ENCODE data around the gene ADGRD2. TPM values are rescaled to one million over a fixed set of nuclear protein-coding genes. Genes with fewer than 3 reads are reported as not detected.

The ADGRD2 gene
- total RNA-seq, 2 experiments from 2014 or later: not detected

GRCh38 chr9:124470306-124470705, 20.1 kb downstream of the ADGRD2 start:
- Mint-ChIP-seq H3K4me3 (no peak overlapping the region), H3K27me3 (no peaks in the 10 kb centered on the region), H3K9me3 (no peaks in the 10 kb centered on the region), H3K27ac (no peak overlapping the region), H3K4me1 (no peaks in the 10 kb centered on the region), H3K36me3 (ENCODE audit: low read depth) (no peaks in the 10 kb centered on the region)
- no peak for DNase-seq
- CTCF ChIA-PET: no interaction called here
- POLR2A ChIA-PET: no interaction called here

GRCh38 chr9:124470726-124471125, 20.5 kb downstream of the ADGRD2 start:
- POLR2A ChIA-PET: no interaction called here
- no peak overlapping the region for H3K4me3 Mint-ChIP-seq
- CTCF ChIA-PET: no interaction called here
- H3K27me3 Mint-ChIP-seq: no peaks in the 10 kb centered on the region
- H3K4me1 Mint-ChIP-seq: no peaks in the 10 kb centered on the region
- H3K9me3 Mint-ChIP-seq: no peaks in the 10 kb centered on the region
- no peak overlapping the region for H3K27ac Mint-ChIP-seq
- no peaks in the 10 kb centered on the region for H3K36me3 Mint-ChIP-seq (ENCODE audit: low read depth)
- no peak for DNase-seq

- no peak for DNase-seq
- ChIA-PET CTCF (no interaction called here), POLR2A (no interaction called here)
- Mint-ChIP-seq H3K9me3 (no peaks in the 10 kb centered on the region), H3K4me1 (no peaks in the 10 kb centered on the region), H3K4me3 (no peak overlapping the region), H3K27ac (no peak overlapping the region), H3K27me3 (no peaks in the 10 kb centered on the region), H3K36me3 (ENCODE audit: low read depth) (no peaks in the 10 kb centered on the region)
These were observed 21.5 kb downstream of the ADGRD2 start for GRCh38 chr9:124471761-124472160.

GRCh38 chr9:124472770-124473169, 22.5 kb downstream of the ADGRD2 start:
- no peak overlapping the region for H3K27ac Mint-ChIP-seq
- H3K4me1 Mint-ChIP-seq: no peaks in the 10 kb centered on the region
- no peaks in the 10 kb centered on the region for H3K27me3 Mint-ChIP-seq
- no peak overlapping the region for H3K4me3 Mint-ChIP-seq
- no peak for DNase-seq
- POLR2A ChIA-PET: no interaction called here
- no peaks in the 10 kb centered on the region for H3K9me3 Mint-ChIP-seq
- CTCF ChIA-PET: no interaction called here
- no peaks in the 10 kb centered on the region for H3K36me3 Mint-ChIP-seq (ENCODE audit: low read depth)

GRCh38 chr9:124473310-124473709, 23.1 kb downstream of the ADGRD2 start:
- Mint-ChIP-seq H3K36me3 (ENCODE audit: low read depth) (no peaks in the 10 kb centered on the region), H3K27me3 (peaks cover under 1% of the 10 kb centered on the region), H3K9me3 (no peaks in the 10 kb centered on the region), H3K4me3 (no peak overlapping the region), H3K4me1 (no peaks in the 10 kb centered on the region), H3K27ac (no peak overlapping the region)
- CTCF ChIA-PET: no interaction called here
- DNase-seq: no peak
- POLR2A ChIA-PET: no interaction called here

GRCh38 chr9:124474151-124474550, 23.9 kb downstream of the ADGRD2 start:
- no peak overlapping the region for H3K4me3 Mint-ChIP-seq
- H3K4me1 Mint-ChIP-seq: no peaks in the 10 kb centered on the region
- H3K27me3 Mint-ChIP-seq: peaks cover 5% of the 10 kb centered on the region
- ChIA-PET POLR2A (no interaction called here), CTCF (no interaction called here)
- H3K27ac Mint-ChIP-seq: no peak overlapping the region
- H3K36me3 Mint-ChIP-seq (ENCODE audit: low read depth): no peaks in the 10 kb centered on the region
- no peak for DNase-seq
- no peaks in the 10 kb centered on the region for H3K9me3 Mint-ChIP-seq

- ChIA-PET CTCF (no interaction called here), POLR2A (no interaction called here)
- H3K4me1 Mint-ChIP-seq: no peaks in the 10 kb centered on the region
- H3K27ac Mint-ChIP-seq: no peak overlapping the region
- no peak for DNase-seq
- no peaks in the 10 kb centered on the region for H3K36me3 Mint-ChIP-seq (ENCODE audit: low read depth)
- H3K4me3 Mint-ChIP-seq: no peak overlapping the region
- no peaks in the 10 kb centered on the region for H3K9me3 Mint-ChIP-seq
- peaks cover 5% of the 10 kb centered on the region for H3K27me3 Mint-ChIP-seq
These were observed 25.1 kb downstream of the ADGRD2 start for GRCh38 chr9:124475158-124475867.

GRCh38 chr9:124475868-124476690, 25.8 kb downstream of the ADGRD2 start:
- no peak for DNase-seq
- H3K9me3 Mint-ChIP-seq: no peaks in the 10 kb centered on the region

GRCh38 chr9:124477211-124477647, 27.0 kb downstream of the ADGRD2 start:
- Mint-ChIP-seq H3K9me3 (no peaks in the 10 kb centered on the region), H3K4me1 (no peaks in the 10 kb centered on the region), H3K27me3 (peaks cover 5% of the 10 kb centered on the region), H3K36me3 (ENCODE audit: low read depth) (no peaks in the 10 kb centered on the region), H3K27ac (no peak overlapping the region), H3K4me3 (no peak overlapping the region)
- POLR2A ChIA-PET: no interaction called here
- CTCF ChIA-PET: no interaction called here
- DNase-seq: no peak

More at GRCh38 chr9:124475868-124476690, 25.8 kb downstream of the ADGRD2 start:
- no peaks in the 10 kb centered on the region for H3K36me3 Mint-ChIP-seq (ENCODE audit: low read depth)
- H3K4me3 Mint-ChIP-seq: no peak overlapping the region
- no peaks in the 10 kb centered on the region for H3K4me1 Mint-ChIP-seq
- no peak overlapping the region for H3K27ac Mint-ChIP-seq
- ChIA-PET CTCF (no interaction called here), POLR2A (no interaction called here)
- H3K27me3 Mint-ChIP-seq: peaks cover 5% of the 10 kb centered on the region

- DNase-seq: no peak
- CTCF ChIA-PET: interaction anchor here (0.5 kb wide), 1 partner anchor 49 kb away, joined by 3 read pairs; no protein-coding TSS in a partner anchor
- H3K27me3 Mint-ChIP-seq: peaks cover 5% of the 10 kb centered on the region
- no peak overlapping the region for H3K27ac Mint-ChIP-seq
- H3K36me3 Mint-ChIP-seq (ENCODE audit: low read depth): no peaks in the 10 kb centered on the region
- no peaks in the 10 kb centered on the region for H3K4me1 Mint-ChIP-seq
- no peak overlapping the region for H3K4me3 Mint-ChIP-seq
- POLR2A ChIA-PET: no interaction called here
- H3K9me3 Mint-ChIP-seq: no peaks in the 10 kb centered on the region
These were observed 27.5 kb downstream of the ADGRD2 start for GRCh38 chr9:124477648-124478285.

GRCh38 chr9:124478354-124478753, 28.1 kb downstream of the ADGRD2 start:
- Mint-ChIP-seq H3K27ac (no peak overlapping the region), H3K4me3 (no peak overlapping the region), H3K4me1 (no peaks in the 10 kb centered on the region), H3K36me3 (ENCODE audit: low read depth) (no peaks in the 10 kb centered on the region), H3K9me3 (no peaks in the 10 kb centered on the region), H3K27me3 (peaks cover 5% of the 10 kb centered on the region)
- ChIA-PET POLR2A (no interaction called here), CTCF (interaction anchor here (0.5 kb wide), 1 partner anchor 50 kb away, joined by 3 read pairs; no protein-coding TSS in a partner anchor)
- DNase-seq: no peak

GRCh38 chr9:124479371-124479770, 29.1 kb downstream of the ADGRD2 start:
- CTCF ChIA-PET: no interaction called here
- H3K27me3 Mint-ChIP-seq: peaks cover 5% of the 10 kb centered on the region
- no peaks in the 10 kb centered on the region for H3K4me1 Mint-ChIP-seq
- DNase-seq: no peak
- no peak overlapping the region for H3K4me3 Mint-ChIP-seq
- POLR2A ChIA-PET: no interaction called here
- no peaks in the 10 kb centered on the region for H3K9me3 Mint-ChIP-seq
- H3K36me3 Mint-ChIP-seq (ENCODE audit: low read depth): no peaks in the 10 kb centered on the region
- no peak overlapping the region for H3K27ac Mint-ChIP-seq

GRCh38 chr9:124479947-124480620, 29.8 kb downstream of the ADGRD2 start:
- CTCF ChIA-PET: no interaction called here

More at GRCh38 chr9:124479947-124480620, 29.8 kb downstream of the ADGRD2 start:
- POLR2A ChIA-PET: no interaction called here
- DNase-seq: no peak
- H3K36me3 Mint-ChIP-seq (ENCODE audit: low read depth): no peaks in the 10 kb centered on the region
- peaks cover 5% of the 10 kb centered on the region for H3K27me3 Mint-ChIP-seq
- no peak overlapping the region for H3K4me3 Mint-ChIP-seq
- H3K4me1 Mint-ChIP-seq: no peaks in the 10 kb centered on the region
- H3K27ac Mint-ChIP-seq: no peak overlapping the region
- no peaks in the 10 kb centered on the region for H3K9me3 Mint-ChIP-seq

All from activated CD4-positive, alpha-beta memory T cell treated with anti-CD3 and anti-CD28 coated beads, Interleukin-2, amount 10 ng/mL, durations not matched to agents 7 days and 5 days (primary cell).